Keratinocyte (primary cell): ENCODE data around the gene GSTM5. TPM values are rescaled to one million over a fixed set of nuclear protein-coding genes. Genes with fewer than 3 reads are reported as not detected.

Source experiments
- DNase-seq: peaks from one replicate; pipeline ENCODE4 v3.0.0-alpha.2; 2011; ENCODE audit warnings: low read depth, missing footprints, low spot score
- FAIRE-seq: peaks from 2 replicates; lab custom pipeline; 2011; peaks lifted over from hg19 to GRCh38; lab: Jason Lieb, UNC
- H2AFZ ChIP-seq: 2 replicates; pipeline ENCODE4 v1.6.0; 2012; ENCODE audit warnings: low read length, control low read depth, inconsistent platforms; ENCODE audit not compliant: control insufficient read depth
- H3K27ac ChIP-seq: 2 replicates; pipeline ENCODE4 v1.5.1; 2011; ENCODE audit warnings: low read length; ENCODE audit not compliant: control insufficient read depth, insufficient read depth
- H3K27me3 ChIP-seq: 3 replicates; pipeline ENCODE4 v1.6.0; 2011; ENCODE audit warnings: low read length; ENCODE audit not compliant: control insufficient read depth, insufficient read depth; ENCODE audit errors: extremely low read depth
- H3K36me3 ChIP-seq, 2 experiments: 2 replicates in 1 of 2; 3 replicates in 1 of 2; pipeline ENCODE4 v1.5.1; 2011; ENCODE audit warnings: low read length in 2 of 2, mild to moderate bottlenecking in 1 of 2; ENCODE audit not compliant: control insufficient read depth in 2 of 2, insufficient read depth in 2 of 2; ENCODE audit errors: extremely low read depth in 1 of 2
- H3K4me1 ChIP-seq: 3 replicates; pipeline ENCODE4 v1.5.1; 2011; ENCODE audit warnings: low read length; ENCODE audit not compliant: control insufficient read depth, insufficient read depth; ENCODE audit errors: extremely low read depth
- H3K4me2 ChIP-seq: 3 replicates; pipeline ENCODE4 v1.6.0; 2011; ENCODE audit warnings: low read depth, low read length; ENCODE audit not compliant: control insufficient read depth, insufficient read depth; ENCODE audit errors: extremely low read depth
- H3K4me3 ChIP-seq, 3 experiments: fragments of 200-600 bp in 1 of 3; sonication (generic) in 1 of 3; 2 replicates in 2 of 3; 3 replicates in 1 of 3; pipeline ENCODE4 v1.5.1; 2011 to 2016; ENCODE audit warnings: low read length in 3 of 3, mild to moderate bottlenecking in 3 of 3, control low read depth in 2 of 3, inconsistent platforms in 1 of 3, low read depth in 1 of 3, mixed read lengths in 1 of 3, mixed run types in 1 of 3, moderate library complexity in 1 of 3; ENCODE audit not compliant: control insufficient read depth in 2 of 3, insufficient read depth in 2 of 3; ENCODE audit errors: extremely low read depth in 1 of 3
- H3K79me2 ChIP-seq: 2 replicates; pipeline ENCODE4 v1.6.0; 2012; ENCODE audit warnings: low read length; ENCODE audit not compliant: control insufficient read depth, insufficient read depth
- H3K9ac ChIP-seq: 3 replicates; pipeline ENCODE4 v1.6.0; 2011; ENCODE audit warnings: low read length; ENCODE audit not compliant: control insufficient read depth, insufficient read depth; ENCODE audit errors: extremely low read depth
- H3K9me1 ChIP-seq: 3 replicates; pipeline ENCODE4 v1.6.0; 2011; ENCODE audit warnings: low read length; ENCODE audit not compliant: control insufficient read depth, insufficient read depth; ENCODE audit errors: extremely low read depth
- H3K9me3 ChIP-seq: 2 replicates; pipeline ENCODE4 v1.5.1; 2012; ENCODE audit warnings: low read depth, low read length; ENCODE audit not compliant: control insufficient read depth
- H4K20me1 ChIP-seq: 3 replicates; pipeline ENCODE4 v1.6.0; 2011; ENCODE audit warnings: low read length; ENCODE audit not compliant: control insufficient read depth, insufficient read depth; ENCODE audit errors: extremely low read depth
- EZH2 ChIP-seq: IDR thresholded peaks from one replicate; pipeline ENCODE4 v1.6.1; 2012; ENCODE audit warnings: inconsistent platforms, mild to moderate bottlenecking, low read length, moderate library complexity
- dilution Hi-C: fragments of 300-500 bp; cut with MboI; formaldehyde crosslinking; loops from one replicate; pipeline ENCODE4 v1.7.0; 2020; ENCODE audit warnings: low sequenced_read_pairs; ENCODE audit not compliant: extremely low pct_ligation_motif_present
- polyA plus RNA-seq, 5 experiments: library from polyadenylated mRNA; depleted of rRNA in 3 of 5; stranded (reverse) in 3 of 5; stranded (forward) in 1 of 5; unstranded in 1 of 5; fragments of >200 nt; gene quantifications; 1 replicate in 1 of 5; 2 replicates in 3 of 5; 3 replicates in 1 of 5; pipeline versions ENCODE4 v1.2.1 to v1.2.3, GENCODE V29; 2011 to 2012; ENCODE audit warnings: missing spikeins in 2 of 5, low read depth in 1 of 5, low replicate concordance in 1 of 5
- TF ChIP-seq, protein P1 (sequence below), 3 experiments: IDR thresholded peaks in 1 of 3; conservative IDR thresholded peaks in 1 of 3; optimal IDR thresholded peaks in 1 of 3; 2 replicates in 2 of 3; 3 replicates in 1 of 3; pipeline versions ENCODE3 to v1.5.1; 2011; ENCODE audit warnings: low read length in 3 of 3, mild to moderate bottlenecking in 3 of 3, moderate library complexity in 2 of 3, control low read depth in 1 of 3, inconsistent platforms in 1 of 3; ENCODE audit not compliant: insufficient read depth in 2 of 3; ENCODE audit errors: extremely low read depth in 1 of 3

Gene GSTM5
- polyA plus RNA-seq, 1 donor (not counting 4 experiments of a cell fraction or from before 2014, with no cell fraction given): not detected

- Histone ChIP-seq H3K4me3 (no peak overlapping the region), H3K27ac (no peak overlapping the region), H4K20me1 (no peaks in the 10 kb centered on the region), H3K9ac (no peak overlapping the region), H3K27me3 (peaks cover 3% of the 10 kb centered on the region), H3K4me2 (no peak overlapping the region), H3K4me1 (no peaks in the 10 kb centered on the region), H3K79me2 (no peaks in the 10 kb centered on the region), H3K9me3 (no peaks in the 10 kb centered on the region), H3K9me1 (no peaks in the 10 kb centered on the region), H3K36me3 (no peaks in the 10 kb centered on the region), H2AFZ (no peak overlapping the region)
- no peak for DNase-seq
- dilution Hi-C loops: no loop called here
- no peak for FAIRE-seq
- no peak for TF ChIP-seq EZH2
- TF ChIP-seq, protein P1, sequence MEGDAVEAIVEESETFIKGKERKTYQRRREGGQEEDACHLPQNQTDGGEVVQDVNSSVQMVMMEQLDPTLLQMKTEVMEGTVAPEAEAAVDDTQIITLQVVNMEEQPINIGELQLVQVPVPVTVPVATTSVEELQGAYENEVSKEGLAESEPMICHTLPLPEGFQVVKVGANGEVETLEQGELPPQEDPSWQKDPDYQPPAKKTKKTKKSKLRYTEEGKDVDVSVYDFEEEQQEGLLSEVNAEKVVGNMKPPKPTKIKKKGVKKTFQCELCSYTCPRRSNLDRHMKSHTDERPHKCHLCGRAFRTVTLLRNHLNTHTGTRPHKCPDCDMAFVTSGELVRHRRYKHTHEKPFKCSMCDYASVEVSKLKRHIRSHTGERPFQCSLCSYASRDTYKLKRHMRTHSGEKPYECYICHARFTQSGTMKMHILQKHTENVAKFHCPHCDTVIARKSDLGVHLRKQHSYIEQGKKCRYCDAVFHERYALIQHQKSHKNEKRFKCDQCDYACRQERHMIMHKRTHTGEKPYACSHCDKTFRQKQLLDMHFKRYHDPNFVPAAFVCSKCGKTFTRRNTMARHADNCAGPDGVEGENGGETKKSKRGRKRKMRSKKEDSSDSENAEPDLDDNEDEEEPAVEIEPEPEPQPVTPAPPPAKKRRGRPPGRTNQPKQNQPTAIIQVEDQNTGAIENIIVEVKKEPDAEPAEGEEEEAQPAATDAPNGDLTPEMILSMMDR (optimal IDR thresholded peaks at IDR 0.05 in 1 of 3, IDR thresholded peaks at IDR 0.05 in 1 of 3, conservative IDR thresholded peaks at IDR 0.05 in 1 of 3; ENCODE audit: extremely low read depth in 1 of 3, insufficient read depth in 2 of 3, low read length in 3 of 3): no peak
Measured at GRCh38 chr1:109750920-109751319, 38.9 kb downstream of the GSTM5 start.

- no peaks in the 10 kb centered on the region for H3K36me3 ChIP-seq
- no peaks in the 10 kb centered on the region for H3K9me3 ChIP-seq
- H2AFZ ChIP-seq: no peak overlapping the region
- FAIRE-seq: no peak
- H3K4me3 ChIP-seq: no peak overlapping the region
- TF ChIP-seq EZH2: no peak
- TF ChIP-seq, protein P1 (optimal IDR thresholded peaks at IDR 0.05 in 1 of 3, IDR thresholded peaks at IDR 0.05 in 1 of 3, conservative IDR thresholded peaks at IDR 0.05 in 1 of 3; ENCODE audit: extremely low read depth in 1 of 3, insufficient read depth in 2 of 3, low read length in 3 of 3): no peak
- H3K79me2 ChIP-seq: no peaks in the 10 kb centered on the region
- H3K4me1 ChIP-seq: no peaks in the 10 kb centered on the region
- no peaks in the 10 kb centered on the region for H3K9me1 ChIP-seq
- peaks cover 3% of the 10 kb centered on the region for H3K27me3 ChIP-seq
- no peaks in the 10 kb centered on the region for H4K20me1 ChIP-seq
- no peak overlapping the region for H3K27ac ChIP-seq
- no peak overlapping the region for H3K4me2 ChIP-seq
- DNase-seq: no peak
- dilution Hi-C loops: no loop called here
- no peak overlapping the region for H3K9ac ChIP-seq
Measured at GRCh38 chr1:109751531-109752260, 39.6 kb downstream of the GSTM5 start.
